ENCODE measurements around the gene ACAD10.

DNA sequence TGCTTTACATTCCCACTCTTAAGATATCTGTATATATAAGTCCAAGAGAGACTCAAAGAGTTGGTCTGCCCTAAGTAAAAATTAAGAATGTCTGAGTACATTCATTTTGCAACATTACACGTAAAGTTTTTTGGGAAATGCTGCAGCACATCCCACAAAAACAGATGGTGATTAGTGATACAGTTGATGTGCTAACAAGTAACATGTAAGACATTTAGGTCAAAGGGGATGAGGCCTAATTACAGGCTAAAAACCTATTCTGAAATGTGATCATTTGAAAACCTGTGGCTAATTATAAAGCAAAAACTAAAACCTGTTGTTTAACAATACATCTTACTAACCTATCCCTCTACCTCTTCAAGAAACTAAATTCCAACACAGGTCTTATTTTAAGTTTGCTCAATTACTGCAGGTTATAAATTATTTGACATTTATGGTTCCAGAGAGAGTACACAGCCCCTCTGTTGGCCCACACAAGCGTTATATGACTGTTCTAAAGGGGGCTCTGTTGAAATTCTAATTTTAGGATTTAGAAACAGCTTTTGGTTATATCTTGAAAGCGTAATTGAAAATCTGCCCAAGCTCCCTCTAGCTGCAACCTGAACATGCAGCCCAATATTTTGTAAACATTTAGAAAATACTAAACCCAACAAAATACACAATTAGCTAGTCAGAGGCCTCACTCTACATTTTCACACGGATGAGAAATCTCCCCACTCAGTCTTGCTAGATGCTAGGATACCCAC, 43.0 kb upstream of the ACAD10 start:
- TF ChIP-seq POLR2A (IDR thresholded peaks at IDR 0.05) (no peak), CTCF (IDR thresholded peaks at IDR 0.05) (no peak), EP300 (IDR thresholded peaks at IDR 0.05) (no peak)
